MM.1S (cell line): ENCODE data around the gene UBL3.

Experiments used
- EZH2phosphoT487 ChIP-seq: fragments of 300-600 bp; sonication (generic); IDR thresholded peaks from 2 replicates; pipeline ENCODE4 v1.6.1; 2018; ENCODE audit warnings: antibody characterized with exemption, low read length
- TF ChIP-seq, protein P1 (sequence below): fragments of 300-600 bp; sonication (generic); IDR thresholded peaks from 2 replicates; pipeline ENCODE4 v1.5.1; 2016; ENCODE audit warnings: antibody characterized with exemption, low read length, mixed read lengths

DNA sequence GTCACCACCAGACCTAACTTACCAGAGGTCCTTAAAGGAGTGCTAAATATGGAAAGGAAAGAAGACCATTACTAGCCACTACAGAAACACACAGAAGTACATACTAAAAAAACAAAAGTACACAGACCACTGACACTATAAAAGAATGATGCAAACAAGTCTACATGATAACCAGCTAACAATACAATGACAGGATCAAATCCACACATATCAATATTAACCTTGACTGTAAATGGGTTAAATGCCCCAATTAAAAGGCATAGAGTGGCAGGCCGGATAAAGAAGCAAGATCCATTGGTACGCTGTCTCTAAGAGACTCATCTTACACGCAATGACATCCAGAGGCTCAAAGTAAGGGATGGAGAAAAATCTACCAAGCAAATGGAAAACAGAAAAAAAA lies 47.2 kb downstream of the UBL3 start:
- TF ChIP-seq, protein P1, sequence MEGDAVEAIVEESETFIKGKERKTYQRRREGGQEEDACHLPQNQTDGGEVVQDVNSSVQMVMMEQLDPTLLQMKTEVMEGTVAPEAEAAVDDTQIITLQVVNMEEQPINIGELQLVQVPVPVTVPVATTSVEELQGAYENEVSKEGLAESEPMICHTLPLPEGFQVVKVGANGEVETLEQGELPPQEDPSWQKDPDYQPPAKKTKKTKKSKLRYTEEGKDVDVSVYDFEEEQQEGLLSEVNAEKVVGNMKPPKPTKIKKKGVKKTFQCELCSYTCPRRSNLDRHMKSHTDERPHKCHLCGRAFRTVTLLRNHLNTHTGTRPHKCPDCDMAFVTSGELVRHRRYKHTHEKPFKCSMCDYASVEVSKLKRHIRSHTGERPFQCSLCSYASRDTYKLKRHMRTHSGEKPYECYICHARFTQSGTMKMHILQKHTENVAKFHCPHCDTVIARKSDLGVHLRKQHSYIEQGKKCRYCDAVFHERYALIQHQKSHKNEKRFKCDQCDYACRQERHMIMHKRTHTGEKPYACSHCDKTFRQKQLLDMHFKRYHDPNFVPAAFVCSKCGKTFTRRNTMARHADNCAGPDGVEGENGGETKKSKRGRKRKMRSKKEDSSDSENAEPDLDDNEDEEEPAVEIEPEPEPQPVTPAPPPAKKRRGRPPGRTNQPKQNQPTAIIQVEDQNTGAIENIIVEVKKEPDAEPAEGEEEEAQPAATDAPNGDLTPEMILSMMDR, result no peak
- no peak for TF ChIP-seq EZH2phosphoT487
